ENCODE measurements around the gene TNFRSF12A. TPM values are rescaled to one million over a fixed set of nuclear protein-coding genes. Genes with fewer than 3 reads are reported as not detected.
A peak's percentile ranks its signal among the peaks of the same experiment; 100 is the strongest.

TNFRSF12A gene
- total RNA-seq, 2 donors from 2014 or later: 37.8 to 43.5 TPM

- H3K36me3 Mint-ChIP-seq (ENCODE audit: low read depth): no peaks in the 10 kb centered on the region
- H3K4me1 Mint-ChIP-seq: peaks cover 7% of the 10 kb centered on the region
- H3K9me3 Mint-ChIP-seq: no peaks in the 10 kb centered on the region
- peaks cover 9% of the 10 kb centered on the region for H3K27me3 Mint-ChIP-seq (ENCODE audit: insufficient read depth)
- H3K9ac ChIP-seq (ENCODE audit: extremely low read depth, low read length, poor library complexity, severe bottlenecking): no peak overlapping the region
- TF ChIP-seq CTCF (conservative IDR thresholded peaks at IDR 0.05): no peak
- H3K4me3 Mint-ChIP-seq: no peak overlapping the region
- H3K4me3 ChIP-seq (ENCODE audit: low read length): no peak overlapping the region
- H3K4me1 ChIP-seq (ENCODE audit: control insufficient read depth, insufficient read depth, low read length): no peaks in the 10 kb centered on the region
- H3K27me3 ChIP-seq (ENCODE audit: control insufficient read depth, insufficient read depth, low read length, poor library complexity, severe bottlenecking): peaks cover 4% of the 10 kb centered on the region
- H3K9me3 ChIP-seq (ENCODE audit: control insufficient read depth, low read length): no peaks in the 10 kb centered on the region
- no peak for DNase-seq
- WGBS, 2 experiments (ENCODE audit: insufficient coverage in 1 of 2, insufficient read length in 1 of 2): 92 to 94% methylated on average over 7 to 8 of the region's 8 CpGs
- H3K36me3 ChIP-seq (ENCODE audit: control insufficient read depth, insufficient read depth, low read length): no peaks in the 10 kb centered on the region
- H3K27ac Mint-ChIP-seq: peak overlapping the region; percentile 27
- no peak overlapping the region for H3K27ac ChIP-seq (ENCODE audit: low read depth, low read length)
Measured at GRCh38 chr16:3063625-3064386, 43.6 kb downstream of the TNFRSF12A start.

- peaks cover under 1% of the 10 kb centered on the region for H3K27me3 ChIP-seq (ENCODE audit: control insufficient read depth, insufficient read depth, low read length, poor library complexity, severe bottlenecking)
- no peaks in the 10 kb centered on the region for H3K4me1 Mint-ChIP-seq
- no peak for TF ChIP-seq CTCF (conservative IDR thresholded peaks at IDR 0.05)
- H3K4me1 ChIP-seq (ENCODE audit: control insufficient read depth, insufficient read depth, low read length): no peaks in the 10 kb centered on the region
- H3K9ac ChIP-seq (ENCODE audit: extremely low read depth, low read length, poor library complexity, severe bottlenecking): no peak within 1 kb of the TSS
- no peaks in the 10 kb centered on the region for H3K36me3 ChIP-seq (ENCODE audit: control insufficient read depth, insufficient read depth, low read length)
- no peaks in the 10 kb centered on the region for H3K9me3 ChIP-seq (ENCODE audit: control insufficient read depth, low read length)
- no peak within 1 kb of the TSS for H3K27ac Mint-ChIP-seq
- no peak within 1 kb of the TSS for H3K4me3 Mint-ChIP-seq
- H3K4me3 ChIP-seq (ENCODE audit: low read length): no peak within 1 kb of the TSS
- peaks cover 6% of the 10 kb centered on the region for H3K27me3 Mint-ChIP-seq (ENCODE audit: insufficient read depth)
- WGBS, 2 experiments (ENCODE audit: insufficient coverage in 1 of 2, insufficient read length in 1 of 2): 84 to 89% methylated on average over 10 to 13 of the region's 13 CpGs
- no peaks in the 10 kb centered on the region for H3K36me3 Mint-ChIP-seq (ENCODE audit: low read depth)
- H3K27ac ChIP-seq (ENCODE audit: low read depth, low read length): no peak within 1 kb of the TSS
- DNase-seq: no peak
- H3K9me3 Mint-ChIP-seq: no peaks in the 10 kb centered on the region
Measured at GRCh38 chr16:3065069-3065741, 45.0 kb downstream of the TNFRSF12A start, which contains the start of gene IL32. Gene IL32, plus strand, starts transcription at chr16:3065640. Its CDS starts 172 bp downstream, at chr16:3065812.

GRCh38 chr16:3065742-3066439, 45.7 kb downstream of the TNFRSF12A start:
- H3K4me1 Mint-ChIP-seq: no peaks in the 10 kb centered on the region
- H3K9me3 ChIP-seq (ENCODE audit: control insufficient read depth, low read length): no peaks in the 10 kb centered on the region
- no peaks in the 10 kb centered on the region for H3K4me1 ChIP-seq (ENCODE audit: control insufficient read depth, insufficient read depth, low read length)
- TF ChIP-seq CTCF (conservative IDR thresholded peaks at IDR 0.05): no peak
- H3K36me3 ChIP-seq (ENCODE audit: control insufficient read depth, insufficient read depth, low read length): no peaks in the 10 kb centered on the region
- no peak overlapping the region for H3K27ac Mint-ChIP-seq
- no peak for DNase-seq
- no peaks in the 10 kb centered on the region for H3K27me3 ChIP-seq (ENCODE audit: control insufficient read depth, insufficient read depth, low read length, poor library complexity, severe bottlenecking)
- H3K4me3 Mint-ChIP-seq: no peak overlapping the region
- H3K9me3 Mint-ChIP-seq: no peaks in the 10 kb centered on the region
- H3K36me3 Mint-ChIP-seq (ENCODE audit: low read depth): no peaks in the 10 kb centered on the region
- peaks cover 4% of the 10 kb centered on the region for H3K27me3 Mint-ChIP-seq (ENCODE audit: insufficient read depth)
- H3K9ac ChIP-seq (ENCODE audit: extremely low read depth, low read length, poor library complexity, severe bottlenecking): no peak overlapping the region
- no peak overlapping the region for H3K27ac ChIP-seq (ENCODE audit: low read depth, low read length)
- H3K4me3 ChIP-seq (ENCODE audit: low read length): no peak overlapping the region
- WGBS, 2 experiments (ENCODE audit: insufficient coverage in 1 of 2, insufficient read length in 1 of 2): 94 to 95% methylated on average over 18 to 26 of the region's 26 CpGs
